Neural crest cell (in vitro differentiated cells): ENCODE results near the gene ZNF385B. TPM values are rescaled to one million over a fixed set of nuclear protein-coding genes. Genes with fewer than 3 reads are reported as not detected.

Experiments
- DNase-seq: peaks from one replicate; pipeline ENCODE4 v3.0.0; 2021; ENCODE audit warnings: low read depth, mixed read lengths, low spot score
- H3K27ac Mint-ChIP-seq: one replicate; pipeline ENCODE4 v1.8.0; 2021; ENCODE audit warnings: mild to moderate bottlenecking, mixed read lengths; ENCODE audit not compliant: unreplicated experiment
- H3K27me3 Mint-ChIP-seq: 2 replicates; pipeline ENCODE4 v1.8.0; 2021; ENCODE audit warnings: low read depth, mild to moderate bottlenecking, mixed read lengths
- H3K36me3 Mint-ChIP-seq: 2 replicates; pipeline ENCODE4 v1.8.0; 2021; ENCODE audit warnings: low read depth, mild to moderate bottlenecking, mixed read lengths
- H3K4me1 Mint-ChIP-seq: 2 replicates; pipeline ENCODE4 v1.8.0; 2021; ENCODE audit warnings: mixed read lengths
- H3K4me3 Mint-ChIP-seq: one replicate; pipeline ENCODE4 v1.8.0; 2021; ENCODE audit warnings: mild to moderate bottlenecking, mixed read lengths
- H3K9me3 Mint-ChIP-seq: 2 replicates; pipeline ENCODE4 v1.8.0; 2021; ENCODE audit warnings: mixed read lengths
- total RNA-seq: library from RNA; stranded (reverse); gene quantifications from 2 replicates; pipeline ENCODE4 v1.2.1, GENCODE V29; 2021
- TF ChIP-seq, protein P1 (sequence below): fragments of 200-600 bp; sonication (generic); conservative IDR thresholded peaks from 2 replicates; pipeline ENCODE4 v1.5.0; 2021; ENCODE audit warnings: antibody characterized with exemption, mild to moderate bottlenecking

Gene ZNF385B
- total RNA-seq, 1 donor from 2014 or later: 2.1 TPM

DNA sequence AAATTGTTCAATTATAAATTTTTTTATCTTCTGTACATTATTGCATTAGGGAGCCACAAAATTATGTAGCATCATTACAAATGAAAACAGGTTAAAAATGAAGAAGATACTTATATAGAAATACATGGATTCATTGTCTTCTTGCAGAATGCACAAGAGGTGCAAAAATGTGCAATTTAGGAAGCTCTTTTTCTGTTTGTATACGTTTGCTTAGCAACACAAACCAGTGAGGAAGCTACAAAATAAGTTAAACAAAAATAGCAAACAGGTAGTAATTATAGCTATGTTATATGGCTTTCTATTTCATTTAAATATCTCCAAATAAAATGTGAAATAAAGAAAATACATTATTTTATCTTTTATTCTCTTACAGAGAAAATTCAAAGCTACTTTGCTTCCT is 419.2 kb downstream of the ZNF385B start:
- no peak overlapping the region for H3K4me3 Mint-ChIP-seq

DNA sequence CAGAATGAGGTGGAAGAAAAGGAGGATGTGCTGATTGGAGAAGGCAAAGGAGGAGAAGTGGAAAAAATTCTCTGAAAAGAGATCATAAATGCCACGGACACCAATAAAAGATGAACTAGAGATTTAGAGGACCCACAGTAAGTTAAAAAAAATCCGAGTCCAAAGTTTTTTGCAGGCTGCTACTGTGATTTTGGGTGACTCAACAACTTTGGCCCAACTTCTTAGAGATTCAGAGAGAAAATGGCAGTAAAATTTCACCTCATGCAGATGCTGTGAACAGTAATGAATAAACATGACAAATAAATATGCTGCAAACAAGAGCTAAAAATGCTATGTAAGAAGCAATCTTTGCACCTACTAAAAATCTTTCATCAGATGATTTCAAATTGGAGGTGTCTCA is 419.9 kb downstream of the ZNF385B start:
- Mint-ChIP-seq H3K27ac (no peak overlapping the region), H3K4me3 (no peak overlapping the region), H3K27me3 (no peaks in the 10 kb centered on the region), H3K9me3 (no peaks in the 10 kb centered on the region), H3K36me3 (no peaks in the 10 kb centered on the region), H3K4me1 (peaks cover 16% of the 10 kb centered on the region)
- no peak for DNase-seq
- TF ChIP-seq, protein P1, sequence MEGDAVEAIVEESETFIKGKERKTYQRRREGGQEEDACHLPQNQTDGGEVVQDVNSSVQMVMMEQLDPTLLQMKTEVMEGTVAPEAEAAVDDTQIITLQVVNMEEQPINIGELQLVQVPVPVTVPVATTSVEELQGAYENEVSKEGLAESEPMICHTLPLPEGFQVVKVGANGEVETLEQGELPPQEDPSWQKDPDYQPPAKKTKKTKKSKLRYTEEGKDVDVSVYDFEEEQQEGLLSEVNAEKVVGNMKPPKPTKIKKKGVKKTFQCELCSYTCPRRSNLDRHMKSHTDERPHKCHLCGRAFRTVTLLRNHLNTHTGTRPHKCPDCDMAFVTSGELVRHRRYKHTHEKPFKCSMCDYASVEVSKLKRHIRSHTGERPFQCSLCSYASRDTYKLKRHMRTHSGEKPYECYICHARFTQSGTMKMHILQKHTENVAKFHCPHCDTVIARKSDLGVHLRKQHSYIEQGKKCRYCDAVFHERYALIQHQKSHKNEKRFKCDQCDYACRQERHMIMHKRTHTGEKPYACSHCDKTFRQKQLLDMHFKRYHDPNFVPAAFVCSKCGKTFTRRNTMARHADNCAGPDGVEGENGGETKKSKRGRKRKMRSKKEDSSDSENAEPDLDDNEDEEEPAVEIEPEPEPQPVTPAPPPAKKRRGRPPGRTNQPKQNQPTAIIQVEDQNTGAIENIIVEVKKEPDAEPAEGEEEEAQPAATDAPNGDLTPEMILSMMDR: no peak

More for the DNA sequence above, 419.2 kb downstream of the ZNF385B start:
- H3K36me3 Mint-ChIP-seq: no peaks in the 10 kb centered on the region
- H3K27ac Mint-ChIP-seq: no peak overlapping the region
- no peaks in the 10 kb centered on the region for H3K27me3 Mint-ChIP-seq
- no peak for DNase-seq
- peaks cover 16% of the 10 kb centered on the region for H3K4me1 Mint-ChIP-seq
- TF ChIP-seq, protein P1: no peak
- no peaks in the 10 kb centered on the region for H3K9me3 Mint-ChIP-seq

DNA sequence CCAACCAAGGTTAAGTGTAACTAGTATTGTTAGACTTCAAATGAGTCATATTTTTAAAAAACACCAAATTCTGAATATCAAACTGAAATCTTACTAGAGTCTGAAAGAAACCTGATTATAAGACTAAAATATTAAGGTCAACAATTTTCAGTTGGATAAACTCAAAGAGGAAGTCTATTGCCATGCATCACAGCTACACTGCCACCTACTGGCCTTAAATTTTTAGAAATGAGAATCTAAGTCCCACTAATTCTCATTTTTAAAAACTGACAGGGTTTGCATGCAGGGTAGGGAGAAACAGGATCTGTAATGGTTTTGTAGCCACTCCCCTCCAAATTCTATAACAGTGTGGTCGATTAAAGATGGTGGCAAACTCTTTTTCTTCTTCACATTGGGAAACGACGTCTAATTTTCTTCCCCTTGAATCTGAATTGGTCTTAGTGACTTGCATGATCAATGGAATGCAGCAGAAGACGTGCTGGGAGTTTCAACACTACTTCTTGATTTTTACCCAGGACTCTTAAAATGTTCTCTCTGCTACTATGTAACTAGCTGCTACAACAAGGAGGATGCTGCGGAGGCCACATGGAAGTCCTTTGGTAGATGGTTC is 420.7 kb downstream of the ZNF385B start:
- H3K36me3 Mint-ChIP-seq: no peaks in the 10 kb centered on the region
- no peaks in the 10 kb centered on the region for H3K9me3 Mint-ChIP-seq
- H3K27ac Mint-ChIP-seq: no peak overlapping the region
- no peak overlapping the region for H3K4me3 Mint-ChIP-seq
- no peaks in the 10 kb centered on the region for H3K27me3 Mint-ChIP-seq
- peaks cover 16% of the 10 kb centered on the region for H3K4me1 Mint-ChIP-seq
- no peak for DNase-seq
- TF ChIP-seq, protein P1: peak; percentile 71

DNA sequence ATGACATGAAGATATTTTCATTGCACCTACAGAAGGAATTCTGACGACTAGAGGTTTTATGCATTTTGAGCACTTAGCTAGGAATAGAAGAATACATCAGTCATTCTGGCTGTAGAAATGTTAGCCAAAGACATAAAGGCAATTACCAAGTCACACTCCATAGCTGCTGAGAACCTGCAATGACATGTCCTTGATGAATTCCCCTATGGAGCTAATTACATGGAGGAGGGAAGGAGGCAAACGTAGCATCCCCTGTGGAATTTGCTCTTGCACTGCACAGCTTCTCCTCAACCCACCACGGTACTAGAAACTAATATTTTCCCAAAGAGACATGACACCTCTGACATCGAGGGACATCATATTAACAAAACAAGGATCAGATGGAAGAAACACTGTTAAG is 422.8 kb downstream of the ZNF385B start:
- Mint-ChIP-seq H3K9me3 (no peaks in the 10 kb centered on the region), H3K27me3 (no peaks in the 10 kb centered on the region), H3K4me1 (peaks cover 16% of the 10 kb centered on the region), H3K4me3 (no peak overlapping the region), H3K36me3 (no peaks in the 10 kb centered on the region), H3K27ac (no peak overlapping the region)
- no peak for DNase-seq
- TF ChIP-seq, protein P1: no peak

DNA sequence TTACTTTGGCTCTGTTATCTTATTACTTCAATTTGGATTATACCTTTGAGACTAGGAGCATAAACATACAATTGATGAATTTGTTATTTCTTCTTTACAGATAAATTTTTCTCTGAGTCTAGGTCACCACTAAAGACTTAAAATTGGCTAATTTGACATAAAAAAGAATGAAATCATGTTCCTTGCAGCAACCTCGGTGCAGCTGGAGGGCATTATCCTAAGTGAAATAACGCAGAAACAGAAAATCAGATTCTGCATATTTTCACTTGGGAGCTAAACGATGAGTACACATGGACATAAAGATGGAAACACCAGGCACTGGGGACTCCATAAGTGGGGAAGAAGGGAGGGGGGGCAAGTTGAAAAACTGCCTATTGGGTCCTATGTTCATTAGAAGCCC is 424.0 kb downstream of the ZNF385B start:
- no peak overlapping the region for H3K27ac Mint-ChIP-seq
- H3K9me3 Mint-ChIP-seq: no peaks in the 10 kb centered on the region
- H3K27me3 Mint-ChIP-seq: no peaks in the 10 kb centered on the region
- peaks cover 6% of the 10 kb centered on the region for H3K4me1 Mint-ChIP-seq
- no peak for DNase-seq
- TF ChIP-seq, protein P1: no peak
- H3K4me3 Mint-ChIP-seq: no peak overlapping the region
- H3K36me3 Mint-ChIP-seq: no peaks in the 10 kb centered on the region
